OCI-LY1 (cell line): ENCODE measurements around the gene MALT1.

Experiments used
- EZH2 ChIP-seq: fragments of 200-600 bp; sonication (generic), shearing (Covaris generic); IDR thresholded peaks from 2 replicates; pipeline ENCODE4 v1.8.0; 2017; ENCODE audit warnings: borderline replicate concordance, mixed run types, mild to moderate bottlenecking, antibody characterized with exemption, low read length, moderate library complexity, mixed read lengths
- TF ChIP-seq, protein P1 (sequence below): fragments of 200-600 bp; sonication (generic), shearing (Covaris generic); IDR thresholded peaks from 2 replicates; pipeline ENCODE4 v1.5.1; 2017; ENCODE audit warnings: mild to moderate bottlenecking, antibody characterized with exemption, low read length, moderate library complexity, mixed read lengths

DNA sequence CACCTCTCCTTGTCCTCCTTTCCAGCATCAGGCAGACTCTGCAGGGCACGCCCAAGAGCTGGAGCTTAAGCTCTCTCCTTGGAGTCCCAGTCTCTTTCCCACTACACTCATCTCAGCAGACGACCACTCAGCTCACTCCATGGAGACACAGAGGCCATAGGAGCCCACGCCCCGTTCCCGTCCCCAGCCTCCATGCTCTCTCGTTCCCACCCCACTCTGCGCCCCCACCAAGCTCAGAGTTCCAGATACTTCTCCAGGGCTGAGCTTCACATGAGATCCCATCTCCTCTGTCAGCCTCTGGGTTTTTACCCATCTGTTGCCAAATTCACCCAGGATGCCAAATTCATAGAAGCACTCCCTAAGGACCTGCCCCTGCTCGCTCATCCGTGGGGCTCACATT, 87.3 kb downstream of the MALT1 start:
- TF ChIP-seq, protein P1, sequence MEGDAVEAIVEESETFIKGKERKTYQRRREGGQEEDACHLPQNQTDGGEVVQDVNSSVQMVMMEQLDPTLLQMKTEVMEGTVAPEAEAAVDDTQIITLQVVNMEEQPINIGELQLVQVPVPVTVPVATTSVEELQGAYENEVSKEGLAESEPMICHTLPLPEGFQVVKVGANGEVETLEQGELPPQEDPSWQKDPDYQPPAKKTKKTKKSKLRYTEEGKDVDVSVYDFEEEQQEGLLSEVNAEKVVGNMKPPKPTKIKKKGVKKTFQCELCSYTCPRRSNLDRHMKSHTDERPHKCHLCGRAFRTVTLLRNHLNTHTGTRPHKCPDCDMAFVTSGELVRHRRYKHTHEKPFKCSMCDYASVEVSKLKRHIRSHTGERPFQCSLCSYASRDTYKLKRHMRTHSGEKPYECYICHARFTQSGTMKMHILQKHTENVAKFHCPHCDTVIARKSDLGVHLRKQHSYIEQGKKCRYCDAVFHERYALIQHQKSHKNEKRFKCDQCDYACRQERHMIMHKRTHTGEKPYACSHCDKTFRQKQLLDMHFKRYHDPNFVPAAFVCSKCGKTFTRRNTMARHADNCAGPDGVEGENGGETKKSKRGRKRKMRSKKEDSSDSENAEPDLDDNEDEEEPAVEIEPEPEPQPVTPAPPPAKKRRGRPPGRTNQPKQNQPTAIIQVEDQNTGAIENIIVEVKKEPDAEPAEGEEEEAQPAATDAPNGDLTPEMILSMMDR: no peak
- TF ChIP-seq EZH2: no peak
